BLaER1 treated with 17β-estradiol and CSF1 and Interleukin-3, amounts not matched to agents 10 nM and 100 nM (cell line): ENCODE measurements around the gene SEC24A.
"Not testable (repeated sequence)": the region's sequence is repeated elsewhere in the genome, so short reads cannot be mapped to it uniquely, and the experiment has no call there.

Experiments used
- H3K27ac ChIP-seq, 11 experiments: shearing (Covaris generic); formaldehyde crosslinking; 2 replicates each; pipeline ENCODE4 v1.8.1; 2022
- H3K27me3 ChIP-seq, 11 experiments: shearing (Covaris generic); formaldehyde crosslinking; 2 replicates each; pipeline ENCODE4 v1.8.1; 2022
- H3K36me3 ChIP-seq, 11 experiments: shearing (Covaris generic); formaldehyde crosslinking; 2 replicates each; pipeline ENCODE4 v1.8.1; 2022
- H3K4me1 ChIP-seq, 10 experiments: shearing (Covaris generic); formaldehyde crosslinking; 2 replicates each; pipeline ENCODE4 v1.8.1; 2022
- H3K4me2 ChIP-seq, 11 experiments: shearing (Covaris generic); formaldehyde crosslinking; 2 replicates each; pipeline ENCODE4 v1.8.1; 2022
- H3K4me3 ChIP-seq, 10 experiments: shearing (Covaris generic); formaldehyde crosslinking; 2 replicates each; pipeline ENCODE4 v1.8.1; 2022
- H3K9ac ChIP-seq, 11 experiments: shearing (Covaris generic); formaldehyde crosslinking; 2 replicates each; pipeline ENCODE4 v1.8.1; 2022
- H3K9me3 ChIP-seq, 11 experiments: shearing (Covaris generic); formaldehyde crosslinking; replicated peaks in 1 of 11; 2 replicates each; pipeline ENCODE4 v1.8.1; 2022
- H4K20me1 ChIP-seq, 11 experiments: shearing (Covaris generic); formaldehyde crosslinking; 2 replicates each; pipeline ENCODE4 v1.8.1; 2022
- Cebpa-rat ChIP-seq, 11 experiments: shearing (Covaris generic); IDR thresholded peaks; 2 replicates each; pipeline ENCODE4 v1.8.1; 2022

Gene SEC24A

DNA sequence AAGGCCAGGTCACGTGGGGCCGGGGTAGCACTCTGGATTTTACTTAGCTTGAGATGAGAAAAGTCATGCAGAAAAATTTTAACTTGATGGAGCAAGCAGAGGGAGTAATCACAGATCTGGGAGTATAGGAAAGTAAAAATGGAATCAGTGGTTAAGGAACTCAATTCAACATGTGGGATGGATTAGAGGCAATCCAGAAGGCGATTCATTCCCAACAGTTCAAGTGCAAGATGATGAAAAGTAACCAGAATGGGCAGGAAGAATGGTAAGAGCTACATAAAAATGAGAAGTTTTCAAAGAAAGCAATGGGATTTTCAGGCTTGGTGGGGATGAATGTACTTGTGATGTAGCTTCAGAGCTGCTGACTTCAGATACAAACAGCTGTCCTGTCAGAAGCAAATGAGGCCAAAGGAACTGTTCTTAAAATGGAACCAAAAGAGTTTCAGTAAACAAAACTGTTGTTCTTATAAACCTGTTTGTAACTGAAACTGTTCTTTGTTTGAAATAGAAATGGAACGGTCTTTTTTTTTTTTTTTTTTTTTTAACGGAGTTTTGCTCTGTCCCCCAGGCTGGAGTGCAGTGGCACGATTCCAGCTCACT, 5.6 kb upstream of the SEC24A start:
- Histone ChIP-seq H3K9me3 (no peaks in the 10 kb centered on the region), H3K27me3 (no peaks in the 10 kb centered on the region), H3K9ac (no peak overlapping the region), H3K27ac (no peak overlapping the region), H4K20me1 (no peaks in the 10 kb centered on the region), H3K4me1 (peaks cover 15 to 25% (median 23%) of the 10 kb centered on the region in 10 experiments), H3K36me3 (no peaks in the 10 kb centered on the region), H3K4me3 (no peak overlapping the region), H3K4me2 (no peak overlapping the region)
- no peak for TF ChIP-seq Cebpa-rat (IDR thresholded peaks at IDR 0.05)

DNA sequence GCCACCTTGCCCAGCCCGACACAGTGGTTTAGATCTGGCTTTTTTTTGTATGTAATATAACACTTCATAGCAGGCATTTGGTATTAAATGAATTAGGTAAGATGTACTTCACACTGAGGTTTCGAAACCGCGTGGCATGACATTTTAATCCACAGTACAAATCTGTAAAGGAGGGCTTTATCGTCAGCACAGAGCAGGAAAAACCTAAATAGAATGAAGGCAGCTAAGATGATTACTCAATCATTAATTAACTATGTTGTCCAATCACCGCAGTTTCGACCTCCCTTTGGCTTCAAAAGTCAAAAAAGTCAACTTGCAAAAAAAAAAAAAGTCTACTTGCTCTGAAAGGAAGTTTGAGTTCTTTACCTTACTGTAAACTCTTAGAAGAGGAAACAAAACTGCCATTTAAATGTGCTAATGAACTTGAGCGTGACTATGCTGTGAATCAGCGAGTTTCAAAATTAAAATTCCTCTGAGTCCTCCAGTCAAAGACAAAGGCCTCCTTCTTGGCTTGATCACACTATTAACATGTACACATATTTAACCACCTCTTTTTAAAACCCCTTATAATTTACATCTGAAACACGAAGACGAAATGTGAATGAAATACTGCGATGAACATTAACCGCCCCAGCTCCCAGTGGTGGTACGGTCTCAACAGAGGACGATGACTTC, 698 bp upstream of the SEC24A start:
- Histone ChIP-seq H3K27me3 (no peaks in the 10 kb centered on the region), H4K20me1 (peaks cover 0 to 37% (median 12%) of the 10 kb centered on the region in 11 experiments; a peak in 13 of 22 replicates), H3K9ac (peak overlapping the region; percentile 85 to 97 (median 95)), H3K4me1 (peaks cover 30 to 52% (median 40%) of the 10 kb centered on the region in 10 experiments), H3K36me3 (peaks cover 0 to 13% (median 8%) of the 10 kb centered on the region in 11 experiments; a peak in 6 of 22 replicates), H3K4me2 (peak overlapping the region; percentile 84 to 96 (median 89)), H3K4me3 (peak overlapping the region; percentile 83 to 97 (median 90)), H3K27ac (peak overlapping the region; percentile 86 to 98 (median 88)), H3K9me3 (no peaks in the 10 kb centered on the region)
- TF ChIP-seq Cebpa-rat (IDR thresholded peaks at IDR 0.05) = no peak; a peak in 3 of 22 replicates

DNA sequence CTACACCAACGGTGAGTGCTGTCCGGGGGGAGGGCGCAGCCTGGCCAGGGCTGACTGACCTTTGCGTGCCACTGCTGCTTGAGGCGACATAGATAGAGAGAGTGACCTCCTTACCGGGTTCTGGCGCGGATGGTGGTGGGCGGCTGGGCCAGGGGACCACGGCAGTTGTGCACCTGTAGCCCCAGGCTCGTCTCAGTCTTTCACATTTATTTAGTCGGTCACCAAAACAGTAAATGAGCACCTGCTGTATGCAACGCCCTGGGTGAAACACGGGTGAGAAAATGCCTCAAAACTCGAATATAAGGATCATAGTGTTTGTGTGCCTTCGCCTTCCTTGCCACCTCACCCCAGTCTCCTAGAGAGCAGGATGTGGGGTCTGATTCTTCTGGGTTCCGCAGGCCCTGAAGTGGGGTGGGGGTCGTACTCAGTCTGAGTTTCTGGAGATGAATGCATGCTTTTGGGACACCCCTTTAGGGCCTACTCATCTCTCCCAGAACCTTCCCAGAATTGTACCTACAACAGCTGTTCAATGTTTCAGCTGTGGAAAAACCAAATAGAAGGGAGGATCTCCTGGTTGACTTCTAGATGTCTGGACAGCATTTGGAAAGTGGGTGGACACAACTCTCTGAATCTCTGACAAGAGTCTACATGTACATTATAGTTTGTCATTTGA, 714 bp downstream of the SEC24A start:
- peaks cover 7 to 51% (median 25%) of the 10 kb centered on the region in 11 experiments; a peak in 15 of 22 replicates for H4K20me1 ChIP-seq
- H3K36me3 ChIP-seq = peaks cover 0 to 24% (median 17%) of the 10 kb centered on the region in 11 experiments; a peak in 7 of 22 replicates
- peak overlapping the region; percentile 83 to 97 (median 90) for H3K4me3 ChIP-seq
- H3K27ac ChIP-seq = peak overlapping the region; percentile 86 to 98 (median 88)
- TF ChIP-seq Cebpa-rat (IDR thresholded peaks at IDR 0.05) = no peak
- no peaks in the 10 kb centered on the region for H3K27me3 ChIP-seq
- H3K9me3 ChIP-seq = no peaks in the 10 kb centered on the region
- H3K4me1 ChIP-seq = peaks cover 23 to 52% (median 31%) of the 10 kb centered on the region in 10 experiments
- H3K9ac ChIP-seq = peak overlapping the region; percentile 85 to 97 (median 95)
- peak overlapping the region; percentile 84 to 96 (median 89) for H3K4me2 ChIP-seq

DNA sequence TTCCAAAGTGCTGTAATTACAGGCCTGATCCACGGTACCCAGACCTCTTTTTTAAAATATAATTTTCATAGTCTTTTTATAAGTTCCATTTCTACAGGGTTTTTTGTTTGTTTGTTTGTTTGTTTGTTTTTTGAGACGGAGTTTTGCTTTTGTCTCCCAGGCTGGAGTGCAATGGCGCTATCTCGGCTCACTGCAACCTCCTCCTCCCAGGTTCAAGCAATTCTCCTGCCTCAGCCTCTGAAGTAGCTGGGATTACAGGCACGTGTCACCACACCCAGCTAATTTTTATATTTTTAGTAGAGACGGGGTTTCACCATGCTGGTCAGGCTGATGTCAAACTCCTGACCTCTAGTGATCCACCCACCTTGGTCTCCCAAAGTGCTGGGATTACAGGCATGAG, 2.1 kb downstream of the SEC24A start:
- H3K27me3 ChIP-seq, H3K9me3 ChIP-seq: not testable (repeated sequence)
- H3K27ac ChIP-seq = peak overlapping the region in 1 of 11 experiments; percentile 95; a peak in 1 of 22 replicates
- peaks cover 23 to 49% (median 31%) of the 10 kb centered on the region in 10 experiments for H3K4me1 ChIP-seq
- H3K36me3 ChIP-seq = peaks cover 4 to 37% (median 18%) of the 10 kb centered on the region in 11 experiments; a peak in 10 of 22 replicates
- H3K4me2 ChIP-seq = peak overlapping the region; percentile 84 to 96 (median 89)
- peak overlapping the region in 6 of 10 experiments; percentile 31 to 97 (median 88); a peak in 6 of 20 replicates for H3K4me3 ChIP-seq
- H4K20me1 ChIP-seq = peaks cover 12 to 65% (median 34%) of the 10 kb centered on the region in 11 experiments; a peak in 16 of 22 replicates
- H3K9ac ChIP-seq = peak overlapping the region in 6 of 11 experiments; percentile 22 to 97 (median 68); a peak in 9 of 22 replicates

DNA sequence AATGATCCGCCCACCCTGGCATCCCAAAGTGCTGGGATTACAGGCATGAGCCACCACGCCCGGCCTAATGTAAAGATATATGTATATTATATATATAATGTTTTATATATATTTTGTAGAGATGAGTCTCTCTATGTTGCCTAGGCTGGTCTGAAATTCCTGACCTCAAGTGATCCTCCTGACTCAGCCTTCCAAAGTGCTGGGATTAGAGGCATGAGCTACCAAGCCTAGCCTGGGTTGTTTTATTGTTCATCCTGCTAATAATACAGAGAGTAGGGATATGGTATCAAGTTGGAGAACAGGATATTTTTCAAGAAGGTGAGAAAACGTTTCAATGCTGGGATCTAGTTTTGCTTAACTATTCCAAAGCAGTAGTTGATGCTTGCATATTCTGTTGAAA, 2.9 kb downstream of the SEC24A start:
- Histone ChIP-seq H3K27me3 (no peaks in the 10 kb centered on the region), H3K36me3 (peaks cover 4 to 44% (median 21%) of the 10 kb centered on the region in 11 experiments; a peak in 12 of 22 replicates), H4K20me1 (peaks cover 12 to 73% (median 43%) of the 10 kb centered on the region in 11 experiments; a peak in 16 of 22 replicates), H3K4me3 (no peak overlapping the region), H3K27ac (no peak overlapping the region), H3K9me3 (no peaks in the 10 kb centered on the region), H3K4me2 (peak overlapping the region in 3 of 11 experiments; percentile 84 to 90 (median 89); a peak in 3 of 22 replicates), H3K4me1 (peaks cover 23 to 40% (median 29%) of the 10 kb centered on the region in 10 experiments), H3K9ac (peak overlapping the region in 1 of 11 experiments; percentile 34; a peak in 1 of 22 replicates)
- no peak for TF ChIP-seq Cebpa-rat (IDR thresholded peaks at IDR 0.05)

DNA sequence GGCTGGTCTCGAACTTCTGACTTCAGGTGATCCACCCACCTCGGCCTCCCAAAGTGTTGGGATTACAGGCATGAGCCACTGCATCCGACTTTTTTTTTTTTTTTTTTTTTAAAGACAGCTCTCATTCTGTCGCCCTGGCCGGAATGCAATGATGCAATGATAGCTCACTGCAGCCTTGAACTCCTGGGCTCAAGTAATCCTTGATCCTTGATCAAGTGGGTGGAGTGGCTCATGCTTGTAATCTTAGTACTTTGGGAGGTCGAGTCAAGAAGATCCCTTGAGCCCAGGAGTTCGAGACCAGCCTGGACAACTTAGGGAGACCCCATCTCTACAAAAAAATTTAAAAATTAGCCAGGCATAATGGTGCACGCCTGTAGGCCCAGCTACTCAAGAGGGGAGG, 8.1 kb downstream of the SEC24A start:
- no peak overlapping the region for H3K4me2 ChIP-seq
- H3K27me3 ChIP-seq = no peaks in the 10 kb centered on the region
- H3K27ac ChIP-seq = no peak overlapping the region
- H3K36me3 ChIP-seq = peaks cover 20 to 85% (median 53%) of the 10 kb centered on the region in 11 experiments
- no peak for TF ChIP-seq Cebpa-rat (IDR thresholded peaks at IDR 0.05)
- H3K9me3 ChIP-seq = no peaks in the 10 kb centered on the region
- no peak overlapping the region for H3K4me3 ChIP-seq
- no peak overlapping the region for H3K9ac ChIP-seq
- peaks cover 18 to 98% (median 81%) of the 10 kb centered on the region in 11 experiments; a peak in 18 of 22 replicates for H4K20me1 ChIP-seq
- peaks cover 0 to 9% (median 0%) of the 10 kb centered on the region in 10 experiments; a peak in 3 of 20 replicates for H3K4me1 ChIP-seq

DNA sequence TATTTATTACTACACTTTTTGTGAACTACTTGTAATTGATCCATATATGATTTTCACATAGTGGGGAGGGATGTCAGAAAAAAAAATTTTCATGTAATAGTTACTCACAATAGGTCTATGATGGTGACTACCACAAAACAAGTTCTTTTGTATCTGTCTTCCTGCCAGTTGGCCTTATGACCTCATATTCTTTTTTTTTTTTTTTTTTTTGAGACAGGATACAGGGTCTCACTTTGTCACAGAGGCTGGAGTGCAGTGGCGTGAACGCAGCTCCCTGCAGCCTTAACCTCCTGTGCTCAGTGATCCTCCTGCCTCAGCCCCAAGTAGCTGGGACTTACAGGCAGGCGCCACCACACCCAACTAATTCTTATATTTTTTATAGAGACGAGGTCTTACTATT, 10.9 kb downstream of the SEC24A start:
- H3K9ac ChIP-seq = no peak overlapping the region
- H3K36me3 ChIP-seq = peaks cover 45 to 88% (median 63%) of the 10 kb centered on the region in 11 experiments
- H3K4me1 ChIP-seq = no peaks in the 10 kb centered on the region
- H3K4me3 ChIP-seq = no peak overlapping the region
- TF ChIP-seq Cebpa-rat (IDR thresholded peaks at IDR 0.05) = no peak
- peaks cover 15 to 89% (median 62%) of the 10 kb centered on the region in 11 experiments; a peak in 17 of 22 replicates for H4K20me1 ChIP-seq
- no peaks in the 10 kb centered on the region for H3K27me3 ChIP-seq
- no peaks in the 10 kb centered on the region for H3K9me3 ChIP-seq
- H3K4me2 ChIP-seq = no peak overlapping the region
- H3K27ac ChIP-seq = no peak overlapping the region

DNA sequence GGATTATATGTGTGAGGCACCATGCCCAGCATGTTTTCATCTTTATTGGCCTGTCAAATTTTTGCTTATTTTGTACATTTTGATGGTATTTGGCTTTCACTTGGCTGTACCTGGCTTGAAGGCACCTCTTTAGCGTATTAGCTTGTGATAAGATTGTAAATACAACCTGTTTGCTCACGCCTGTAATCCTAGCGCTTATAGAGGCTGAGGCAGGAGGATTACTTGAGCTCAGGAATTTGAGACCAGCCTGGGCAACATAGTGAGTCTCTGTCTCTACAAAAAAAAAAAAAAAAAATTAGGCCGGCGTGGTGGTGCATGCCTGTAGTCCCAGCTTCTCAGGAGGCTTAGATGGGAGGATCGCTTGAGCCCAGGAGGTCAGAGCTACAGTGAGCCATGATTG, 11.3 kb downstream of the SEC24A start:
- no peak overlapping the region for H3K27ac ChIP-seq
- H3K27me3 ChIP-seq = no peaks in the 10 kb centered on the region
- H3K4me1 ChIP-seq = no peaks in the 10 kb centered on the region
- H3K4me3 ChIP-seq = no peak overlapping the region
- H3K9ac ChIP-seq = no peak overlapping the region
- H4K20me1 ChIP-seq = peaks cover 15 to 88% (median 57%) of the 10 kb centered on the region in 11 experiments; a peak in 17 of 22 replicates
- no peak for TF ChIP-seq Cebpa-rat (IDR thresholded peaks at IDR 0.05)
- peaks cover 43 to 88% (median 63%) of the 10 kb centered on the region in 11 experiments for H3K36me3 ChIP-seq
- H3K9me3 ChIP-seq = no peaks in the 10 kb centered on the region
- H3K4me2 ChIP-seq = no peak overlapping the region
